ENCODE measurements around the gene REXO1.
"Not testable (repeated sequence)": the region's sequence is repeated elsewhere in the genome, so short reads cannot be mapped to it uniquely, and the experiment has no call there.

Gene REXO1

DNA sequence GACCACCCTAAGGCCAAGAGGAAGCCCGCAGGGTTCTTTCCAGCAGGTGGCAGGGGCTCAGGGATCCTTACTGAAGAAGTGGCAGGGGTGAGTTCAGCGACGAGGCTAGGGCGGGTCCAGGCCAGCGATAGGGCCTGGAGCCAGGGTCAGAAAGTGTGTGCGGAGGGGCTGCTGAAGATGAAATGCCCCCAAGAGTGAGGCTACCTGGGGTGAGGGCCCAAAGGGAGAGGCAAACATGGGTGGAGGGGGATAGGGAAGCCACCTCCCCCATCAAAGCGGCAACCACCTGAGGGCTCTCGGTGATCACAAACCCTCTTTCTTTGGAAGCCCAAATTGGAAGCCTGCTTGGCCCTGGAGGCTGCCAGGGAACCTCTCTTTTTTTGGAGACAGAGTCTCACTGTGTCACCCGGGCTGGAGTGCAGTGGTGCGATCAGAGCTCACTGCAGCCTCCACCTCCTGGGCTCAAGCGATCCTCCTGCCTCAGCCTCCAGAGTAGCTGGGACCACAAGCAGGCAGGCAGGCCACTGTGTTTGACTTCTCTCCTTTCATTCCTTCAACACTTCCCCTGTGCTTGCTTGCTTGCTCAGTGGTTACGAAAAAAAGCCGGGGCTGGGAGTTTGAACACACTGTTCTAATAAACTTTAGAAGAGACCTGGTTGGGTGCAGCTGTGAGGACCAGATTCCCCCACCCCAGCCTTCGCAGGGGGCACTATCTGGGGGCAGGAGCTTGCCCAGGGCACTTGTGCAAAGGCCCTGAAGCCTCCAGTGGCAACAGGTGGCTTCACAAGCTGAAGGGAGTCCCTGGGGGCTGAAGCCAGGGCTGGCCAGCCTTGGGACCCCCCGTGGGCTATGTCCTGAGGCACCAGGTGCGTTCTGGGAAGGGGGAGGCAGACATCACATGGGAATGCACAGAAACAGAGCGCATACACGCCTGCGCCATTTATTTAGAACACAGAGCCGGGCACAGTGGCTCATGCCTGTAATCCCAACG, 34.8 kb downstream of the REXO1 start:
- no peak for DNase-seq (ENCODE audit: low read depth in 2 of 2)

DNA sequence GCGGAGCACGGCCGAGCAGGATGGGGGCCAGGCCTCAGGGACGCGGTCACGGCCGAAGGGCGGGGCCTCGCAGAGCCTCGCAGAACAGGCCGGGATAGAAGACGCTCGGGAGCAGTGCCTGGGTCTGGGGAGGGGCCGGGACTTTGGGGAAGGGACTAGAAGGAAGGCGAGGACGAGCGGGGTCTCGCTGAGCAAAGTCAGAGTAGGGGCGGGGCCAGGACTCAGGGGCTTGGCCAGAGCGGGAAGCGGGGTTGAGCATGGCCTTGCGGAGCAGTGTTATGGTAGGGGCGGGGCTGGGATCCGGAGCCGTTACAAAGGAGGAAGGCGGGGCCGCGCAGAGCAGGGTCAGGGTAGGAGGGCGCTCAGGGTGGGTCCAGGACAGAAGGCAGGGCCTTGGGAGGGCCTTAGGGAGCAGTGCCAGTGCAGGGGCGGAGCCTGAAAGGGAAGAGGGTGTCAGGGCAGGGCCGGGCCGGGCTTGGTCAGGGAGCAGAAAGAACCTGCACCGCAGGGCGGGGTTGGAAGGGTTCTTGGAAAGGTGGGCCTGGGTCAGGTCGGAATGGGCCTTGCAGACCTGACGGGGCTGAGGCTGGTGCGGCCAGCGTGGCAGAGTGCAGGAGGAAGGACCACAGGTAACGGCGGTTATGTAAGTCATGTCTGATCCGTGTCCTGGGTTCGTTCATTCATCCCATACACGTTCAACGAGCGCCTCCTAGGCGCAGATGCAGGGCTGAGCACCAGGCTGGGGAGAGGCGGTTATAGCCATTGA, 35.7 kb downstream of the REXO1 start:
- peak; percentile 50 to 55 for DNase-seq (ENCODE audit: low read depth in 2 of 2)

DNA sequence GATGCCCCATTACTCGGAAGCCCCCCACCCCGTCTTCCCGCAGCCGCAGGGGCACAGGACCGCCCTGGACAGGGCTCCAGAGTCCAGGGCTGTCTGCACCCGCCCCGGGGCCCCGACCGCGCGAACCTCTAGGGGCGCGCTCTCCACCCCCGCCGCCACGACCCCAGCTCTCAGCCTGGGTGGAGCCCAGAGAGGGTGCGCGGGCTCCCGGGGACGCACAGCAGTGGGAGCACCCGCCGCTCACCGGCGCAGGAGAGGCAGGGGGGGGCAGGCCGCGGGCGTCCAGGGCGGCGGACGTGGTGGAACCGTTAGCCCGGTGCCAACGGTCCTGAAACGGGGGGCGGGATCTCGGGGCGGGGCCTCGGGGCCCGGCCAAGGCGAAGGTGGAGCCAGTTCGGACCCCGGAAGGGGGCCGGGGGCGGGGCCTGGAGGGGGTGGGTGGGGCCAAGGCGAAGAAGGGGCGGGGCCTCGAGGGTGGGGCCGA, 36.3 kb downstream of the REXO1 start, which contains the start of gene ATP8B3:
ATP8B3 (minus strand) TSS at position 335 of the 484 bp plus-strand sequence. CDS start 540 bp downstream, outside the sequence.
- peak in 1 of 2 donors; percentile 52 for DNase-seq (ENCODE audit: low read depth in 2 of 2)

DNA sequence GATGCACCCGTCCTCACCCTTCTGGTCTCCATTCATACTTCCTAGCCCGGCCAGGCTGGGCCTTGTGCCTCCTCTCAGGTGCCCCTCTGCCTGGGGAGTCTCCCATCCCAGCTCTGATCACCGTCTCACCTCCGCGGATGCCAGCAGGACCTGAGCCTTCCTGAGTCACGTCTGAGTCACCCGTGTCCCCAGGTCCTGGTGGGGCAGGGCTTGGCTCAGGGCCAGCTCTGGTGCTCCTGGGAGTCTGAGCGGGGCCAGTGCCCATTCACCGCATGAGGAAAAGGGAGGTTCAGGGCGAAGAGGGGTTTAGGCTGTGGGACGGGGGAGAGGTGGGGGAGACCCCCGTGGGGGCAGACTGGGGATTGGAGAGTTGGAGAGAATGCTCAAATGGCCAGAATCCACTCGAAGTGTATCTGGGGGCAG, 36.8 kb downstream of the REXO1 start:
- DNase-seq (ENCODE audit: low read depth in 2 of 2) = peak; percentile 19 to 27

DNA sequence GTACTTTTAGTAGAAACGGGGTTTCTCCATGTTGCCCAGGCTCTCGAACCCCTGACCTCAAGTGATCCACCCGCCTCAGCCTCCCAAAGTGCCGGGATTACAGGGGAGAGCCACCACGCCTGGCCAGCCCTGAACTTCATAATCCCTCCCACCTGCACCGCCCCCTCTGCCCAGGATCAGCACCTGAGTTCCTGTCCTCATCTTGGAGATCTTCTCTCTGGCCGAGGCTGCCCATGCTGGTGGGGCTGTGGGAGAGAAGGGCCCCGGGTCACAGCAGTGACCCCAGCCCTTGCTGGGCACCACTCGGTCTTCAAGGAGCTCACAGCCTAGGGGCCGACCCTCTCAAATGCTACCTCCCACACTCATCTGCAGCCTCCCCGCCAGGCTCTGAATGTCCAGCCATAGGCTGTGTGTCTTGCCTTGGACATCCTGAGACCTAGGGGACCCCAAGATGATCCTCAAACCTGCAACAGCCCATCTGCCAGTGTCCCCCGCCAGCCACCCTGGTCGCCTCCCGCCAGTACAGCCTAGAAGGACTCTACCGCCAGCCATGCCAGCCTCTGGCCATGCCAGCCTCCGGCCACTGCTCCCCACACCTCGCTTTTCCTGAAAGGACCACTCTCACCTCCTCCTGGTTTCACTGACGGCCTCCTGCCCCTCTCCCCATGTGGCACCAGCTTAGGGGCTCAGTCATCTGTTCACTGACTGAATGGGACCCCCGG, 37.7 kb downstream of the REXO1 start:
- no peak for DNase-seq (ENCODE audit: low read depth in 2 of 2)

DNA sequence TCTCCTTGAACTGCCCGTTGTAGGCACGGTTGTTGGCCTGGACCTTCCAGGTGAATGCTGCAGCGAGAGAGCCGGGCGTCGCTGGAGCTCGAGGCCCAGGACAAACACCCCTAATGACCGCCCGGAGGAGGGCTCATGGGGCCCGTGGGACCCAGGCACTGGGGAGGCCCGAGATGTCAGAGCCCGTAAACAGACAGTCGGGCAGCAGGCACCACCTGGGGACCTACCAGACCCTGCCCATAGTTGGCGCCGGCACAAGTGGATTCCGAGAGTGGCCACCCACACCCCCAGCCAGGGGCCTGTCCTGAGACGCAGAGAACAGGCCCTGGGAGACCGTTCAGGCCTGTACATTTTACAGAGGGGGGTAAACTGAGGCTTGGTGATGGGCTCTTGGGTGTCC, 38.6 kb downstream of the REXO1 start:
- no peak for DNase-seq (ENCODE audit: low read depth in 2 of 2)

DNA sequence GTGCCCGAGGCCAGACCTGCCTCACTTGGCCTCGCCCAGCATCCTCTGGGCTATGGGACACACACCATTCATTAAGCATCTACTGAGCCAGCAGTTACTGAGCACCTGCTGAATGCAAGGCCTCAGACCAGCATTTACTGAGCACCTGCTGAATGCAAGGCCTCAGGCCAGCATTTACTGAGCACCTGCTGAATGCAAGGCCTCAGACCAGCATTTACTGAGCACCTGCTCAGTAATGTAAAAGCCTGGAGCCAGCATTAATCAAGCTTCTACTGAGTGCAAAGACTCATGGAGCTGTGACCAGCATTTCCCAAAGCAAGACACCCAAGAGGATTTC, 39.9 kb downstream of the REXO1 start:
- no peak for DNase-seq (ENCODE audit: low read depth in 2 of 2)

DNA sequence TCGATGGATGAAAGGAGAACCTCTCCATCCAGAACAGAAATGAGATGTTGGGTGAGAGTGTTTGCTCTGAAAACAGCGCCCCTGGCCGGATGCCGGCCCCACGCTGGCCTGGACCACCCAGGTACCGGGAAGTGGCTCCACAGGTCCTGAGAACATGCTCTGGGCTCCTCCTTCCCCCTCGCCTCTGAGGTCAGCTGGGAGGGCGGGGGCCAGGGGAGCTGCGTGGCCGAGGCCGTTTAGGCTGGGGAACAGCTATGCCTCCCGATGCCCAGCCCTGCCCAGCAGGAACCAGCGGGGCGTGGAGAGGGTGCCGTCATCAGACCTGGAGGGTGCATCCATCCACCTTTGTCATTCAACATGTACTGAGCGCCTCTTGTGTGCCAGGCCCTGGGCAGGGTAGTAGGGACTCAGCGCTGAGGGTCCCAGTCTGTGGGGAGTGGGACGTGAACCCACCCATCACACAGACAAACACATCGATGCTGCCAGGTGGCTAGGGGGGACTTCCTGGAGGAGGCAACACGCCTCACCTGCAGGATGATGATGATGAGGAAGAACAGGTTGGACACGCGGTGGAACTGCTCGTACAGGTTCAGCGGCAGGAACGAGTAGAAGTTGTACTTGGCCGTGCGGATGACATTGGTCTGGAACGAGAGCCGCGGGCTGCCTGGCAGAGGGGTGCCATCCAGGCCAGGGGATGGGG, 40.4 kb downstream of the REXO1 start:
- no peak for DNase-seq (ENCODE audit: low read depth in 2 of 2)

DNA sequence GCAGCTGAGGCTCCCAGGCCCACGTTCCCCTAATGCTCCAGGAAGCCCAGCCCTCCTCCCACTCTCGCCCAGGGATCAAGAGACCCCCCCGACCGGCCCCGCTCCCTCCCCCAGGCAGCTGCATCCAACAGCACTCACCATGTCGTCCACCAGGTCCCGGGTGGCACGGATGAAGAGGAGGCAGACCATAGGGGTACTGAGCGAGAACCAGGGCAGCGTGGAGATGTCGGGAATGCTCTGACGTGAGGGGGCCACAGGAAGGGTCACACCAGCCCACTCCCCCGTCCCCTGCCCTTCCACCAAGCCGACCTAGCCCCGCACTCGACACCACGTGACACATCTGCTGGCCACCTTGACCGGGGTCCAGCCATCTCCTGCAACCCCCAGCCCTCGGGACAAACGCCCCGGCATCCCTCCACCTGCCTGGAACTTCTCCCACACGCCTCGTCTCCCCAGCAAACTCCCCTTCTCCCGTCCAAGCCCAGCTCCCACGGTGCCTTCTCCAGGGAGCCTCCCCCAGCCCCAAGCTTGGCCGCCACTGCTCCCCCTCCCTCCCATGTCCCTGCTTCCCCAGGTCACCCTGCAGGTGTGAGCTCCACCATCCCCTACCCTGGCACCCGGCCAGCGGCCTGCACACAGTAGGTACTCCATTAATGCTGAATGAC, 41.1 kb downstream of the REXO1 start:
- no peak for DNase-seq (ENCODE audit: low read depth in 2 of 2)

DNA sequence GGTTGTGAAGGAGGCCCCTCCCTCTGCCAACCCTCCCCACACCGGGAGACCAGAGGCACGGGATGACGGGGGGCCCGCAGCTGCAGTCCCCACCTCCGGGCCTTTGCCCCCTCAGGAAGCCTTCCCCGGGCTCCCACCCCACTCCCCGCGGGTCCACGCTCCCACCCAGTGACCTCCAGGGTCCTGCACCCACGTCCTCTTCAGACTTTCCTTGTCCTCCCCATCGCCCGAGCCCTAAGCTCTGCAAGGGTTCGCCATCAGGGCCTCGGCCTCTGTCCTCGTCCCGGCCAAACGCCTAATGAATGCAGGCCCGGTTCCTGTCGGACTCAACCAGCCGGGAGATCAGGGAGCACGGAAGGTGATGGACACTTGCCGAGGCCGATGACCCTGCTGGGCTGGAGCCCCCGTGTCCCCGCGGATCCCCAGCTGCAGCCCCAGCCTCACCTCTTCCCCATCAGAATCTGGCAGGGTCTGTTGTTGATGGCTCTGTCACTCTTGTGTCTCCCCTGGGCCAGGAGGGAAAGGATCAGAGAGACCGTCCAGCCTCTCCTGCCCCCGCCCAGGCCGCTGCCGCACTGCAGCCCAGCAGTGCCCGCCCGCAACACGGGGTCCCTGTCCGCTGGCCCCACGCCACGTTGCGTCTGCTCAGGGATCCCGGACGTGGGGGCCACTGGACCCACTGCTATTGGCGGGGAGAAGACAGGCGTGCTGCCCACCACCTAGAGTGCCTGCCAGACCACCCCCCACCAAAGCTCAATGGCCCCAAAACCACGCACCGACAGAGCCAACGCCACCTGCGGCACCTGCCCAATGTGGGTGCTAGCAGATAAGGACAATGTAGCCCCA, 41.9 kb downstream of the REXO1 start:
- no peak for DNase-seq (ENCODE audit: low read depth in 2 of 2)

DNA sequence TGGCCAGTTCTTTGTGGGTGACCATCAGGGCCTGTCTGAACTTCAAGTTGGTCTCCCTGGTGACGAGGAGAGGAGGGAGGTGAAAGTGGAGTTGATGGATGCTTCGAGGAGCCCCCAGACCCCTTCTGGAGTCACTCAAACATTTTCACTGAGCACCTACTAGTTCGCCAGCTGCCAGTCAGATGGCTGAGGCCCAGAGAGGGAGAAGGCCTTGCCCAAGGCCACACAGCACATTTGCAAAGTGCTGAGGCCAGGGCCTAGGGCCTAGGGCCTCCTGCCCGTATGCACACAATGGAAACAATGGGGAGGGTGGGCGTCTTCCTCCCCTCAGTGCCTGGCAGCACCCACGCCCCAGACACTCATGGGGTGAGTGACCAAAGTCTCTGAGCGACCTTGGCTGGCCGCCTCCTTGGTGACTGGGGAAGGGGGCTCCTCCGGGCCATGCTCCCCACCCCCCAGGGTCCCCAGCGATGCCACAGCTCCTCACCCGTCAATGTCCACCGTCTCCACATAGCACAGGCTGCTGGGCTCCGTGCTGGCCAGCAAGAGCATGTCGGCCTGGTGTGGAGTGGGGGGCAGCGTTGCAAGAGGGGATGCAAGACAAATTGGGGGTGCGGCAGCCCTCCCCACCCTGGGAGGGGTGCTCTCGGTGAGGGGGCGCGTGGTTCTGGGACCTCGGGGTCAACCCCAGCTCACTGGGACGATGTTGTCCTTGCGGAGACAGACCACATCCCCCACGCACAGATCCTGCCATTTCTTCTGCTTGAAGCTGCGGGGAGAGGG, 42.7 kb downstream of the REXO1 start:
- DNase-seq (ENCODE audit: low read depth in 2 of 2) = no peak

DNA sequence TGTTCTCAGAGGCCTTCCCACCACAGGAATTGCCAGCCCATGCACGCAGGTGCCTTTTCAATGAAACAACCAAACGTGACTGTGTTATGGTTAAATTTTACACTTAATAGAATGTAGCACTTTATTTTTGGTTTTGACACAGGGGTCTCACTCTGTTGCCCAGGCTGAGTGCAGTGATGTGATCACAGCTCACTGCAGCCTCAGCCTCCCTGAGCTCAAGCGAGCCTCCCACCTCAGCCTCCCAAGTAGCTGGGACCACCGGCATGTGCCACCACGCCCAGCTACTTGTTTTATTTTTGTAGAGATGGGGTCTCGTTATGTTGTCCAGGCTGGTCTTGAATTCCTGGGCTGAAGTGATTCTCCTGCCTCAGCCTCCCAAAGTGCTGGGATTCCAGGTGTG, 43.4 kb downstream of the REXO1 start:
- no peak for DNase-seq (ENCODE audit: low read depth in 2 of 2)

DNA sequence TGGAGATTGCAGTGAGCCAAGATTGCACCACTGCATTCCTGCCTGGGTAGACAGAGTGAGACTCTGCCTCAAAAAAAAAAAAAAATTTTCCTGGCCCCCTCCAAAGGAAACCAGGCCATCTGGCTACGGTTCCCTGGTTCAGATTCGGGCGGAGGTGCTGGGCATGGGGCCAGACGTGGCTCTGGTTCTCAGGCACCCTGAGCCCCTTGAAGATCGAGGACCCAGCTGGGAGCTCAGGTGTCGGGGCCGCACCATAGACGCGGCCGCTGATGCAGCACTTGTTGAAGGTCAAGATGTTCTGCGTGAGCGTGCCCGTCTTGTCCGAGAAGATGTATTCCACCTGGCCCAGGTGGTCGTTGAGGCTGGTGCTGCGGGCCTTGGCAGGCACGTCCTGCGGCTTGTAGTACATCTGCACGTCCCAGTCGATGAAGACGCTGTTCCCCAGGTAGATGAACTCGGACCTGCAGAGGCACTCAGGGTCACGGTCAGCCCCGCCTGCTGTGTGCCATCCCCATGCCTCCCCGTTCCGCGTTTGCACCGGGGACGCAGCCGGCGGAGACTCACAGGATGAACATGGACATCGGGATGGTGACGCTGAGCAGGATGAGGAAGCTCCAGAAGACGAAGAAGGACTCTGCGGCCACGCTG, 48.5 kb downstream of the REXO1 start:
- DNase-seq (ENCODE audit: low read depth in 2 of 2) = no peak

DNA sequence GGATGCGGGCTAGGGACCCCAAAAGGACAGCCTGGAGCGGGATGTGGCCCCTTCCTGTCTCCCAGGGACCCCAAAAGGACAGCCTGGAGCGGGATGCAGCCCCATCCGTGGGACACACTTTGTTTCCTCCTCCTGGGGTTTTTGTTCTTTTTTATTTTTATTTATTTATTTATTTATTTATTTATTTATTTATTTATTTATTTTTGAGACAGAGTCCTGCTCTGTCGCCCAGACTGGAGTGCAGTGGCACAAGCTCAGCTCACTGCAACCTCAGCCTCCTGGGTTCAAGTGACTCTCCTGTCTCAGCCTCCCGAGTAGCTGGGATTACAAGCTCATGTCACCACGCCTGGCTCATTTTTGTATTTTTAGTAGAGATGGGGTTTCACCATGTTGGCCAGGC, 51.0 kb downstream of the REXO1 start:
- not testable (repeated sequence) for DNase-seq (ENCODE audit: low read depth in 2 of 2)

DNA sequence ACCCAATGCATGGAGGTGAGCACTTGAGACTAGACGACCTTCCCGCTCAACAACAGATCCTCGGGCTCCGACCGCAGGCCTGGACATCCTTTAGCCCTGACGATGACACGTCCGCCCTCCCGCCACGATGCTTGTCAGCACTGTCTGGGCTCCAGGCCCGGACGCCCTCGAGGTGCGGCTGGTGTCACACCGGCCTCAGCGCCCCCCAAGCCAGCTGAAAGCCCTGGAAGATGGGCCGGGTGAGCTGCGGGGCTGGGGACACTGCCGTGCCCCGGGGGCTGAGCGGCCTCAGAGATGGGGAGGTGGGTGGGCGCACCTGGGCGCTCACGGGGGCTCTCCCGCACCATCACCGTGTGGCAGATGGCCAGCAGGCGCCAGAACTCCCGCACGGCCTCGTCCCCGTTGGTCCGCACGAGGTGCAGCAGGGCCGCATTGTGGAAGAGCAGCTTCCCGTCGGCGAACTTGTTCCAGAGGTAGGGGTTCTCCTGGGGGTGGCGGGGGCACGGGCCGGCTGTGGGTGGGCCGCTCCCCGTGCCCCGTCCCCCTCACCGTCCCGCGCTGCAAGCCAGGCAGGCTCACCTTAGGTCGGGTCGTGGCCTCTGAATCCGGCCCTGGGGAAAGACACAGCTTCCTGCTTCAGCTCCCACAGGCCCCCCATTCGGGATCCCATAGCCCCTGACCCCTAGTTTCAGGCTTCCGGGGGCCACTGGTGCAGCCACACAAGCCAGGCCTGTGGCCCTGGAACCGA, 51.7 kb downstream of the REXO1 start:
- no peak for DNase-seq (ENCODE audit: low read depth in 2 of 2)

DNA sequence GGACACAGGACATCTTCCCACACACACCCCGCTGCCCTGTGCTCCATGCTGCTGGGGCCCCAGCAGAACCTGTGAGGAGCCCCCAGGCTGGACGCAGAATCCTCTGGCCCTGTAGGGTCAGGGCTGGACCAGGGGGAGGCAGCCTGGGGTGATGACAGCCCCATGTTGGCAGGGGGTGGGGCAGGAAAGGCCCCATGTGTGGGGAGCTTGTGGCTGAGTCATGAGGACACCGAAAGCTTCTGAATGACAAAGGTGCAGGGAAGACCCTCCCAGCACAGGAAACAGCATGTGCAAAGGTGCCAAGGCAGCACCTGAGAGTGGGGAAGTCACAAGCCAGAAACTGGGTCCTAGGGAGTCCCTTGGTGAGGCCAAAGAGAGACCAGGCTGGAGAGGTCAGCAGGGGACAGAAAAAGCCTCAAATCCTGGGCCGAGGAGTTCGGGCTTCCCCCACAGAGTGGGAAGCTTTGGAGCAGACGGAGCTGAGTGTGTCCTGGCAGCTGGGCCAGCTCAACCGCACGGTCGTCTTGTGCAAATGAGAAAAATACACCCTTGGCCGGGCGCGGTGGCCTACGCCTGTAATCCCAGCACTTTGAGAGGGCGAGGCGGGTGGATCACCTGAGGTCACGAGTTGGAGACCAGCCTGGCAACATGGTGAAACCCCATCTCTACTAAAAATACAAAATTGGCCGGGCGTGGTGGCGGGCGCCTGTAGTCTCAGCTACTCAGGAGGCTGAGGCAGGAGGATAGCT, 53.7 kb downstream of the REXO1 start:
- DNase-seq (ENCODE audit: low read depth in 2 of 2) = no peak

DNA sequence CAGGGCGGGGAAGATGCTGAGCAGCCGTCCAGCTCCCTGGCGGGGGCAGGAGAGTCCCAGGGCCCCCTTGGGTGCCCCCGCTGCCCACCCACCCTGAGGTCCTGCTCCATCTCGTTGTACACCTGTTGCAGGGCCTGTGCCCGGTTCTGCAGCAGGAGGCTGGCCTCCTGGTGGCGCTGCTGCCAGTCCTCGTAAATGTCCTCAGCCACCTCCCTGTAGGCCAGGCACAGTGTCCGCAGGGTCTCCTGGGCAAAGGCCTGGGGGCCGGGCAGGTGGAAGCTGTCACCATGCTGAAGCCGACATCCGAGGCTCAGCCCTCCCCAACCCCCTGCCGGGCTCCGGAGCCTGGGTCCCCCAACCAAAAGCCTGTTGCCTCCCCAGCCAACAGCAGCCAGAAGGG, 56.4 kb downstream of the REXO1 start:
- no peak for DNase-seq (ENCODE audit: low read depth in 2 of 2)

All from stimulated activated CD4-positive, alpha-beta T cell treated with anti-CD3 and anti-CD28 coated beads, Interleukin-1b, Interleukin-23, amount 100 ng/mL, for 1 hour (primary cell).